Activated gamma-delta T cell treated with Interleukin-2 at 50 U/mL for 16 hours (primary cell): Measurements from ENCODE around the gene SMC1B.
"Not testable (repeated sequence)": the region's sequence is repeated elsewhere in the genome, so short reads cannot be mapped to it uniquely, and the experiment has no call there.

Experiments used
- DNase-seq: peaks from one replicate; pipeline ENCODE4 v3.0.0-alpha.2; 2020

The SMC1B gene

GRCh38 chr22:45418770-45419138, 5.4 kb upstream of the SMC1B start:
- DNase-seq, result no peak

- no peak for DNase-seq
Measured at GRCh38 chr22:45418056-45418769, 4.8 kb upstream of the SMC1B start.

GRCh38 chr22:45413013-45413367, 409 bp downstream of the SMC1B start:
- DNase-seq, result no peak

GRCh38 chr22:45407793-45408192, 5.6 kb downstream of the SMC1B start:
- no peak for DNase-seq

- DNase-seq, result no peak
Measured at GRCh38 chr22:45402466-45402985, 10.9 kb downstream of the SMC1B start.

- no peak for DNase-seq
Measured at GRCh38 chr22:45399712-45400445, 13.5 kb downstream of the SMC1B start.

- no peak for DNase-seq
Measured at GRCh38 chr22:45398214-45398613, 15.2 kb downstream of the SMC1B start.

- DNase-seq, result no peak
Measured at GRCh38 chr22:45397806-45398205, 15.6 kb downstream of the SMC1B start.

- DNase-seq, result no peak
Measured at GRCh38 chr22:45389546-45389945, 23.9 kb downstream of the SMC1B start.

GRCh38 chr22:45381348-45381747, 32.1 kb downstream of the SMC1B start:
- no peak for DNase-seq

- no peak for DNase-seq
Measured at GRCh38 chr22:45376703-45377102, 36.7 kb downstream of the SMC1B start.

GRCh38 chr22:45376009-45376408, 37.4 kb downstream of the SMC1B start:
- DNase-seq, result no peak

GRCh38 chr22:45373592-45373991, 39.8 kb downstream of the SMC1B start:
- DNase-seq, result not testable (repeated sequence)

GRCh38 chr22:45366713-45367112, 46.7 kb downstream of the SMC1B start:
- no peak for DNase-seq

- no peak for DNase-seq
Measured at GRCh38 chr22:45359627-45360026, 53.8 kb downstream of the SMC1B start.

- no peak for DNase-seq
Measured at GRCh38 chr22:45358127-45358526, 55.3 kb downstream of the SMC1B start.

- DNase-seq, result no peak
Measured at GRCh38 chr22:45357490-45357889, 55.9 kb downstream of the SMC1B start.

GRCh38 chr22:45353786-45354185, 59.6 kb downstream of the SMC1B start:
- no peak for DNase-seq

- DNase-seq, result not testable (repeated sequence)
Measured at GRCh38 chr22:45352757-45353156, 60.6 kb downstream of the SMC1B start.

GRCh38 chr22:45351956-45352355, 61.4 kb downstream of the SMC1B start:
- DNase-seq, result no peak

- no peak for DNase-seq
Measured at GRCh38 chr22:45349916-45350315, 63.5 kb downstream of the SMC1B start.

GRCh38 chr22:45344334-45344733, 69.1 kb downstream of the SMC1B start:
- no peak for DNase-seq

GRCh38 chr22:45343143-45343542, 70.3 kb downstream of the SMC1B start:
- no peak for DNase-seq

- DNase-seq, result no peak
Measured at GRCh38 chr22:45341498-45341897, 71.9 kb downstream of the SMC1B start.

- no peak for DNase-seq
Measured at GRCh38 chr22:45340323-45340722, 73.1 kb downstream of the SMC1B start.
